ENCODE results near the gene CRB2. TPM values are rescaled to one million over a fixed set of nuclear protein-coding genes. Genes with fewer than 3 reads are reported as not detected.
A peak's percentile ranks its signal among the peaks of the same experiment; 100 is the strongest.

Gene CRB2
- total RNA-seq, 6 experiments from 2014 or later: not detected

DNA sequence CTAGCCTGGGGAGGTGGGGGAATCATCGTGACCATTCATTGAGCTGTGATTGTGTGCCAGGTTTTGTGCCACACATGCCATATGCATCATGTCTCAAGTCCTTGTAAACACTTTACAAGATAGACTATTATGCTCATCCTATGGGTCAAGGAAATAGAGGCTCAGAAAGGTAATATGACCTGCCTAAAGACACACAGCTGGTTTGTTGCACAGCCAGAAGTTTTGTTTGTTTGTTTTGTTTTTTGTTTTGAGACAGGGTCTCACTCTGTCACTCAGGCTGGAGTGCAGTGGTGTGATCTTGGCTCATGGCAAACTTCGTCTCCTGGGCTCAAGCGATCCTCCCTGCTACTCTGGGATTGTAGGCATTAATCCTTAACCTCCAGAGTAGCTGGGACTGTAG lies 21.4 kb upstream of the CRB2 start:
- intact Hi-C loops (cut with DNase I): no loop called here
- H3K4me1 ChIP-seq: no peaks in the 10 kb centered on the region
- no peak for DNase-seq

DNA sequence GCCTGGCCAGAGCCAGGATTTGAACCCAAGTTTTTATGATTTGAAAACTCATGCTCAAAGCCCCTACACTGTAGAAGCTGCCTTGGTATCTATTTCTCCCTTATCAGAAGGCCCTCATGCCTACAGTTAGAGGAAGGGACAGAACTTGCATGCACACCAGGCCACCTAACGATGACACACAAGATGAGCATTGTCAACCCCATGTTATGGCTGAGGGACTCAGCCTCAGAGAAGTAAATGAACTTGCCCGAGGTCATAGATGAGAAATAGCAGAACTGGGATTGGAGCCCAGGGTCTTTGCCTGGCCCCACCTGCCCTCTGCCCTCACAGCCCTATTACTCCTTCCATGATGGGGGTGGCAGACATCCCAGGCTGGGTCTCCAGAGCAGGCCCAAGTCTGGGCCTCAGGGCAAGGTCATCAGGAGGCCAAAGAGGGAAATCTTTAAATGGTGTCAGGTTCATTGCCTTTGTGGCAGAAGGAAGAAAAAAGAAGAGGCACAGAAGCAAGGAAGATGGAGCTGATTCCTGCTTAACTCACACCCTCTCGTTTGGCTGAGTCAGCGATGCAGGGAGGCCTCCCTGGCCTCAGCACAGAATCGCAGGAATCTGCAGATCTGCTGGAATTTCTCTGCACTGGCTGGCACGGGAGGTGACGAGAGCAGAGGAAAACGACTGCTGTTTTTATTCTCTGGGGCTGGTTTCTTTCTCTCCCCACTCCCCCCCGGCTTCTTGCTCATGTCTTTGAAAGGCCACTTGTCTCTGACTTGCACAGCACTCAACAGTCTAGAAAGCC lies 20.6 kb upstream of the CRB2 start:
- no peak overlapping the region for H3K27ac ChIP-seq
- DNase-seq (no peak), ATAC-seq (peak in 2 of 4 donors; percentile 12 to 19)
- no peaks in the 10 kb centered on the region for H3K36me3 ChIP-seq
- H3K9me3 ChIP-seq: no peaks in the 10 kb centered on the region
- intact Hi-C loops (cut with DNase I): no loop called here
- no peaks in the 10 kb centered on the region for H3K27me3 ChIP-seq
- 57% methylated on average over 6 of the region's 9 CpGs for WGBS (ENCODE audit: insufficient coverage, low coverage, low lambda C conversion rate, missing lambda C conversion rate)
- no peak overlapping the region for H3K4me3 ChIP-seq
- TF ChIP-seq POLR2A (IDR thresholded peaks at IDR 0.05): no peak
- TF ChIP-seq CTCF (IDR thresholded peaks at IDR 0.05): no peak
- H3K4me1 ChIP-seq: no peaks in the 10 kb centered on the region

More for the DNA sequence above, 21.4 kb upstream of the CRB2 start:
- TF ChIP-seq POLR2A (IDR thresholded peaks at IDR 0.05) (no peak), CTCF (IDR thresholded peaks at IDR 0.05) (no peak)
- Histone ChIP-seq H3K4me3 (no peak overlapping the region), H3K36me3 (no peaks in the 10 kb centered on the region), H3K27me3 (no peaks in the 10 kb centered on the region), H3K9me3 (no peaks in the 10 kb centered on the region), H3K27ac (no peak overlapping the region)
- no peak for ATAC-seq
- WGBS (ENCODE audit: insufficient coverage, low coverage, low lambda C conversion rate, missing lambda C conversion rate): 100% methylated on average over 2 of the region's 3 CpGs

DNA sequence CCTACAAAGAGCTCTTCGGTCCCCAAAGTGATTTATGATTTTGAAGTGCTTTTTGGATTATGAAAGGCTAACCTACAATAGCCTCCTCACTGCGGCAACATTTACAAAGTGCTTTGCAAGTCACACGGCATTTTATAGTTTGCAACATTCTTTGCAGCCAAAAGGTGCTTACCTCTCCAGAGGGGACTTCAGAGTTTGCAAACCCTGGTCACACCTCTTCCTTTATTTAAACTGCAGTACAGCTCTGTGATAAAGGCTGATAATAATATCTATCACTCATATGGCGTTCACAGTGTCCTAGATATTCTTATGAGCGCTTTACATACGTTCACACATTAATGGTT lies 20.0 kb upstream of the CRB2 start:
- no peaks in the 10 kb centered on the region for H3K9me3 ChIP-seq
- H3K27ac ChIP-seq: no peak overlapping the region
- TF ChIP-seq CTCF (IDR thresholded peaks at IDR 0.05) (no peak), POLR2A (IDR thresholded peaks at IDR 0.05) (no peak)
- no peak overlapping the region for H3K4me3 ChIP-seq
- DNase-seq (no peak), ATAC-seq (no peak)
- no peaks in the 10 kb centered on the region for H3K4me1 ChIP-seq
- intact Hi-C loops (cut with DNase I): no loop called here
- H3K36me3 ChIP-seq: no peaks in the 10 kb centered on the region
- WGBS (ENCODE audit: insufficient coverage, low coverage, low lambda C conversion rate, missing lambda C conversion rate): 80% methylated on average over 5 of the region's 6 CpGs
- H3K27me3 ChIP-seq: no peaks in the 10 kb centered on the region

GRCh38 chr9:123336449-123336848 lies 19.5 kb upstream of the CRB2 start:
- no peak for TF ChIP-seq POLR2A (IDR thresholded peaks at IDR 0.05)
- no peak for TF ChIP-seq CTCF (IDR thresholded peaks at IDR 0.05)
- H3K27me3 ChIP-seq: no peaks in the 10 kb centered on the region
- no peaks in the 10 kb centered on the region for H3K4me1 ChIP-seq
- ATAC-seq (no peak), DNase-seq (no peak)
- no peak overlapping the region for H3K27ac ChIP-seq
- no peaks in the 10 kb centered on the region for H3K36me3 ChIP-seq
- no peaks in the 10 kb centered on the region for H3K9me3 ChIP-seq
- H3K4me3 ChIP-seq: no peak overlapping the region
- 90% methylated on average over 2 of the region's 3 CpGs for WGBS (ENCODE audit: insufficient coverage, low coverage, low lambda C conversion rate, missing lambda C conversion rate)
- intact Hi-C loops (cut with DNase I): no loop called here

DNA sequence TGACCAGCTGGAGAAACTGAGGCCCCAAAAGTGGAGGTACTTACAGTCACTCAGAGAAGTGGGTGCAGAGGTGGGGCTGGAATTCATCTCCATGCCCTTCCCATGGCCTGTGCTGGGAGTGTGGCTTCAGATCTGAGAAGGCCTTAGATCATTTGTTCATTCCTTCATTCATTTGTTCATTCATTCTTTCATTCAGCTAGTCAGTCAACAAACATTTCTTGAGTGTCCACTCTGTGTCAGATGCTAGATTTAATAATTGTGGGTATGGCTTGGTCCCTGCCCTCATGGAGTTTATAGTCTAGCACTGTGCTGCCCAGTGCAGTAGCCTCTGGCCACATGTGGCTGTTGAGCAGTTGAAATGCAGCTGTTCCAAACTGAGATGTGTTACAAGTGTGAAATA lies 19.0 kb upstream of the CRB2 start:
- Histone ChIP-seq H3K9me3 (no peaks in the 10 kb centered on the region), H3K36me3 (no peaks in the 10 kb centered on the region), H3K4me3 (no peak overlapping the region), H3K27me3 (no peaks in the 10 kb centered on the region), H3K4me1 (no peaks in the 10 kb centered on the region), H3K27ac (no peak overlapping the region)
- intact Hi-C loops (cut with DNase I): no loop called here
- no peak for DNase-seq
- no peak for ATAC-seq
- TF ChIP-seq POLR2A (IDR thresholded peaks at IDR 0.05): no peak
- no peak for TF ChIP-seq CTCF (IDR thresholded peaks at IDR 0.05)
